Sigmoid colon (tissue), 7 donors: ENCODE results near the gene TRAF3IP3. TPM values are rescaled to one million over a fixed set of nuclear protein-coding genes. Genes with fewer than 3 reads are reported as not detected.
A peak's percentile ranks its signal among the peaks of the same experiment; 100 is the strongest.

Source experiments
- DNase-seq: peaks from one replicate; pipeline ENCODE4 v3.0.0-alpha.2; 2019
- H3K27ac ChIP-seq, 4 donors: fragments of 200-600 bp; sonication (generic); one replicate each; pipeline ENCODE4 v1.5.1; 2016 to 2019; ENCODE audit warnings: mild to moderate bottlenecking in 1 of 4
- H3K27me3 ChIP-seq, 3 donors: fragments of 200-600 bp; sonication (generic); one replicate each; pipeline ENCODE4 v1.5.1; 2019; ENCODE audit warnings: mild to moderate bottlenecking in 1 of 3
- H3K36me3 ChIP-seq, 4 donors: fragments of 200-600 bp; sonication (generic); one replicate each; pipeline ENCODE4 v1.5.1; 2016 to 2019
- H3K4me1 ChIP-seq, 4 donors: fragments of 200-600 bp; sonication (generic); one replicate each; pipeline ENCODE4 v1.5.1; 2017 to 2019
- H3K4me3 ChIP-seq, 4 donors: fragments of 200-600 bp; sonication (generic); one replicate each; pipeline ENCODE4 v1.5.1; 2017 to 2019; ENCODE audit warnings: mild to moderate bottlenecking in 2 of 4, moderate library complexity in 1 of 4
- H3K9me3 ChIP-seq, 4 donors: fragments of 200-600 bp in 3 of 4; sonication (generic) in 3 of 4; one replicate each; pipeline versions ENCODE4 v1.5.1 to v1.6.1; 2013 to 2019
- EP300 ChIP-seq, 4 donors: sonication (generic); formaldehyde crosslinking; IDR thresholded peaks; one replicate each; pipeline ENCODE4 v1.6.1; 2017; ENCODE audit warnings: antibody characterized with exemption in 4 of 4
- POLR2A ChIP-seq, 2 donors: fragments of 450-650 bp; IDR thresholded peaks; one replicate each; pipeline ENCODE4 v1.6.1; 2016; ENCODE audit warnings: antibody characterized with exemption in 2 of 2, mild to moderate bottlenecking in 2 of 2, moderate library complexity in 2 of 2
- POLR2AphosphoS5 ChIP-seq, 4 donors: sonication (generic); formaldehyde crosslinking; IDR thresholded peaks; one replicate each; pipeline ENCODE4 v1.6.1; 2017; ENCODE audit warnings: antibody characterized with exemption in 4 of 4
- WGBS, 2 donors: extraction: QIAGEN DNeasy Blood & Tissue Kit; methylation state at CpG; one replicate each; pipeline ENCODE4 v1.1.7; 2013; 5-methylcytosine and 5-hydroxymethylcytosine counted together
- intact Hi-C: fragments of 100-400 bp; cut with DNase I; formaldehyde crosslinking; loops from one replicate; pipeline ENCODE4 v1.15.1; 2023
- polyA plus RNA-seq, 3 donors: library from polyadenylated mRNA; stranded (reverse); fragments of 200-250 nt; gene quantifications; one replicate each; pipeline ENCODE4 v1.2.3, GENCODE V29; 2013
- total RNA-seq, 4 donors: library from RNA; depleted of rRNA; stranded (reverse); fragments of >200 nt; gene quantifications; one replicate each; pipeline ENCODE4 v1.1.0, GENCODE V29; 2016
- TF ChIP-seq, protein P1 (sequence below), 4 experiments: fragments of 450-650 bp in 3 of 4; fragments of 200-600 bp in 1 of 4; IDR thresholded peaks; one replicate each; pipeline ENCODE4 v1.5.1; 2016 to 2019; ENCODE audit warnings: antibody characterized with exemption in 4 of 4, mild to moderate bottlenecking in 3 of 4, moderate library complexity in 2 of 4
- donor health status: healthy with polysubstance abuse.
- donor health status: Bipolar disorder and iron deficiency.
- donor health status: healthy.

TRAF3IP3 gene
- total and polyA plus RNA-seq, 7 donors: 1.1 to 43.7 (median 1.7) TPM

DNA sequence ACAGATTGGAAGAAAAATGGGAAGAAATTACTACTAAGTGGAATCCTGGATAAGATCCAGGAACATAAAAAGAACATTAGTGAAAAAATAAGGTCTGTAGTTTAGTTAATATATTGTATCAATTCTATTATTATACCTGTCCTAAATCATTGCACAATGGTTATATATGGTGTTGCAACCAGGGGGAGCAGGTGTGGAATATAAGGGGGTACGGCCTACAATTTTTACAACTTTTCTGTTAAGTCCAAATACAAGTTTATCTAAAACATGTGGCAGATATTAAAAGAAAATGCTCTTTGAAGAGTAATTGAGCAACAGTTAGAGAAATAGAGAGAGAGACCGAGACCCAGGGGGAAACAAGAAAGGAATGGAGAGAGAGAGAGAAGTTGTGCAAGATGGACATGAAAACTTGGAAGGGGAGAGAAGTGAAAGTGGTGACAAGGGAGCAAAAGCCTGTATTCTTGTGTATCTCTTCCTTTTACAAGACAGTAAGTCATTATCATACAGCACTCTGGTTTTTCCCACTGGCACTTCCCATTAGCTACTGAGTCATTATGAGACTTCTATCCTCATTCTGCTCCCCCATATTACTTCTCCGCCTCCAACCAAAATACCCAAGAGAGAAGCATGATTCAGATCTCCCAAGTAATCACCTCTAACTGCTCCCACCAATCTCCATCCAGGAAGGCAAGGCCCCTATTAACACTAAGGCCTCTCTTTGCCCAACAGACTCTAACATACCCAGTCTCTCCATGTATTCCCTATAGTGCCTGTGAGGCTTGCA lies 22.3 kb upstream of the TRAF3IP3 start:
- intact Hi-C loops: no loop called here
- WGBS, 2 donors: 85 to 91% methylated on average over 3 of the region's 3 CpGs
- Histone ChIP-seq H3K4me3 (no peak overlapping the region), H3K36me3 (no peaks in the 10 kb centered on the region), H3K9me3 (no peaks in the 10 kb centered on the region), H3K27me3 (no peaks in the 10 kb centered on the region), H3K27ac (no peak overlapping the region), H3K4me1 (peaks cover 0 to 16% (median 5%) of the 10 kb centered on the region in 4 donors)
- no peak for DNase-seq
- TF ChIP-seq, protein P1, sequence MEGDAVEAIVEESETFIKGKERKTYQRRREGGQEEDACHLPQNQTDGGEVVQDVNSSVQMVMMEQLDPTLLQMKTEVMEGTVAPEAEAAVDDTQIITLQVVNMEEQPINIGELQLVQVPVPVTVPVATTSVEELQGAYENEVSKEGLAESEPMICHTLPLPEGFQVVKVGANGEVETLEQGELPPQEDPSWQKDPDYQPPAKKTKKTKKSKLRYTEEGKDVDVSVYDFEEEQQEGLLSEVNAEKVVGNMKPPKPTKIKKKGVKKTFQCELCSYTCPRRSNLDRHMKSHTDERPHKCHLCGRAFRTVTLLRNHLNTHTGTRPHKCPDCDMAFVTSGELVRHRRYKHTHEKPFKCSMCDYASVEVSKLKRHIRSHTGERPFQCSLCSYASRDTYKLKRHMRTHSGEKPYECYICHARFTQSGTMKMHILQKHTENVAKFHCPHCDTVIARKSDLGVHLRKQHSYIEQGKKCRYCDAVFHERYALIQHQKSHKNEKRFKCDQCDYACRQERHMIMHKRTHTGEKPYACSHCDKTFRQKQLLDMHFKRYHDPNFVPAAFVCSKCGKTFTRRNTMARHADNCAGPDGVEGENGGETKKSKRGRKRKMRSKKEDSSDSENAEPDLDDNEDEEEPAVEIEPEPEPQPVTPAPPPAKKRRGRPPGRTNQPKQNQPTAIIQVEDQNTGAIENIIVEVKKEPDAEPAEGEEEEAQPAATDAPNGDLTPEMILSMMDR (IDR thresholded peaks at IDR 0.05): no peak
- TF ChIP-seq EP300 (IDR thresholded peaks at IDR 0.05): no peak
- TF ChIP-seq POLR2AphosphoS5 (IDR thresholded peaks at IDR 0.05): peak in 3 of 4 donors; percentile 28 to 51 (median 48)

DNA sequence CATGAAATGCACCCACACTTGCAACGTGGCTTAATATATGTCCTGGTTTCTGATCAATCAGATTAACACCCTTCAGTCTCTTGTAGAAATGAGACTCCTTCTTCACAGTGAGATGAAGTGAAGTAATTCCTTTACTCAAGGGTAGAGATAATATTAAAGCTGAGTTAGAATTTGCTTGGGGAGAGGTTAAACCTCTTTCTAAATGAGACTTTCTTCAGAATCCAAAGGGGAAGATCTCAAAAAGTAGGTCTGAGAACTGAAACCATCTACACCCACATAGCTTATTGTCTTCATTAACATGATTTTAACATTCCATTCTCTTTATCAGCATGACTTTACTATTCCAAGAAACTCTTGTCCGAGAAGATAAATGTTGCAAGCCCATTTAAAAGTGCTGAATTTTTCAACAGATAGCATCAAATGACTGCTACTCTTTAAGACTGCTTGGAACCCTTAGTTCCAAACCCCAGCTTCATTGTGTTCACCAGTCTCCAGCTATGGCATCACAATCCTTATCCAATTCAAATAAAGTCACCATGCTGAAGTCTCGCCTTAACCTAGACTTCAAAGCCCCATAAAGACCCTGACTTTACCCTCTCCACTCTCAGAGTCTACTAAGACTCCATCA lies 19.2 kb upstream of the TRAF3IP3 start:
- H3K4me1 ChIP-seq: peaks cover 0 to 16% (median 6%) of the 10 kb centered on the region in 4 donors
- H3K9me3 ChIP-seq: no peaks in the 10 kb centered on the region
- WGBS, 2 donors: 73 to 77% methylated on average over 3 of the region's 3 CpGs
- DNase-seq: no peak
- no peaks in the 10 kb centered on the region for H3K36me3 ChIP-seq
- TF ChIP-seq POLR2AphosphoS5 (IDR thresholded peaks at IDR 0.05): no peak
- no peak for TF ChIP-seq POLR2A (IDR thresholded peaks at IDR 0.05)
- no peak for TF ChIP-seq EP300 (IDR thresholded peaks at IDR 0.05)
- TF ChIP-seq, protein P1 (IDR thresholded peaks at IDR 0.05): no peak
- no peak overlapping the region for H3K4me3 ChIP-seq
- intact Hi-C loops: no loop called here
- no peak overlapping the region for H3K27ac ChIP-seq
- H3K27me3 ChIP-seq: no peaks in the 10 kb centered on the region

DNA sequence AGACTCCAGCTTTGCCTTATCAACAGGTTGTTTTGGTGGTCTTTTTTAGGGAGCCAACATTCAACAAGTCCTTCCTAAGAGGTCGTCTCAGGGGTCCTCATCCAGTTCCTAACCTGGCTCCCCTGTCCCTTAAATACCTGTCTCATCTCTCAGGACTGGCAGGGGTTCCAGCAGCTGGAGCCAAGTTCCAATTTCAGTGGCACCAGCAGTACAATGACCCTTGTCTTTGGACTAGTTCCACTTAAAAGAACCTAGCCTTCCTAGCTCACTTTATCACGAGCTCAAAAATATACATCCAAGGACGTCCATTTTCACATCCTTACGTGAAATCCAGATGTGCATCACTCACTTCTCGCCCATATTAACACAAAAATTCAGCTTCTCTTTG lies 18.7 kb upstream of the TRAF3IP3 start:
- H3K9me3 ChIP-seq: no peaks in the 10 kb centered on the region
- TF ChIP-seq, protein P1 (IDR thresholded peaks at IDR 0.05): no peak
- TF ChIP-seq POLR2AphosphoS5 (IDR thresholded peaks at IDR 0.05): no peak
- TF ChIP-seq POLR2A (IDR thresholded peaks at IDR 0.05): no peak
- no peak for TF ChIP-seq EP300 (IDR thresholded peaks at IDR 0.05)
- no peak overlapping the region for H3K27ac ChIP-seq
- no peaks in the 10 kb centered on the region for H3K36me3 ChIP-seq
- H3K27me3 ChIP-seq: no peaks in the 10 kb centered on the region
- H3K4me1 ChIP-seq: peaks cover 0 to 21% (median 11%) of the 10 kb centered on the region in 4 donors
- no peak for DNase-seq
- intact Hi-C loops: no loop called here
- H3K4me3 ChIP-seq: no peak overlapping the region
- WGBS, 2 donors: 82 to 86% methylated on average over 5 of the region's 5 CpGs

DNA sequence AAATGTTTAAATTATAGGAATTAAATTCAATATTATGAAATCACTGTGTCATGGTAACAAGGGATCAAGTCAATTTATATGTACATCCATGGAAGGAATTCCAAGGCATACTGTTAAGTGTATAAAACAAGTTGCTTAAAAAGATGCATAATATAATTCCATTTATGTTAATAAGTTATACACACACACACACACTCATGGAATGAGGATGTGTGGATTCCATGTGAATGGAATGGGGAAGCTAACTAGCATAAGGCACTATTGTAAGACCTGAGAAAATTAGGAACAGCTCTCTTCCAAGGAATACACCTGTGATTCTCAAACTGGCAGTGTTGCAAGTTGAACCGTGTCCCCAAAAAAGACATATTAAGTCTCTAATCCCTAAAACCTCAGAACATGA lies 17.6 kb upstream of the TRAF3IP3 start:
- TF ChIP-seq, protein P1 (IDR thresholded peaks at IDR 0.05): no peak
- H3K36me3 ChIP-seq: no peaks in the 10 kb centered on the region
- peaks cover 0 to 26% (median 16%) of the 10 kb centered on the region in 4 donors for H3K4me1 ChIP-seq
- intact Hi-C loops: no loop called here
- 90 to 91% methylated on average over 1 of the region's 1 CpG for WGBS, 2 donors
- no peaks in the 10 kb centered on the region for H3K9me3 ChIP-seq
- H3K27me3 ChIP-seq: no peaks in the 10 kb centered on the region
- H3K4me3 ChIP-seq: no peak overlapping the region
- H3K27ac ChIP-seq: no peak overlapping the region
- DNase-seq: no peak
